Endodermal cell (in vitro differentiated cells): ENCODE measurements around the gene ENPP1. TPM values are rescaled to one million over a fixed set of nuclear protein-coding genes. Genes with fewer than 3 reads are reported as not detected.
"Not testable (repeated sequence)": the region's sequence is repeated elsewhere in the genome, so short reads cannot be mapped to it uniquely, and the experiment has no call there.

Source experiments
- DNase-seq: peaks from one replicate; pipeline ENCODE4 v3.0.0-alpha.2; 2017
- H3K27ac ChIP-seq: 2 replicates; pipeline ENCODE4 v1.5.1; 2013; ENCODE audit warnings: mild to moderate bottlenecking, low read depth, low read length, moderate library complexity
- H3K27me3 ChIP-seq: 2 replicates; pipeline ENCODE4 v1.6.1; 2013; ENCODE audit warnings: mild to moderate bottlenecking, low read length, moderate library complexity; ENCODE audit not compliant: insufficient read depth, control insufficient read depth, poor library complexity, severe bottlenecking
- H3K36me3 ChIP-seq: 2 replicates; pipeline ENCODE4 v1.7.0; 2013; ENCODE audit warnings: mild to moderate bottlenecking, low read length, moderate library complexity; ENCODE audit not compliant: control insufficient read depth, insufficient read depth
- H3K4me1 ChIP-seq: one replicate; pipeline ENCODE4 v1.7.0; 2013; ENCODE audit warnings: low read length; ENCODE audit not compliant: control insufficient read depth, insufficient read depth
- H3K4me3 ChIP-seq: 2 replicates; pipeline ENCODE4 v1.5.1; 2013; ENCODE audit warnings: mild to moderate bottlenecking, low read length, moderate library complexity
- H3K9ac ChIP-seq: 2 replicates; pipeline ENCODE4 v1.6.1; 2013; ENCODE audit warnings: mild to moderate bottlenecking, low read length, moderate library complexity; ENCODE audit not compliant: poor library complexity, severe bottlenecking; ENCODE audit errors: extremely low read depth
- H3K9me3 ChIP-seq: 2 replicates; pipeline ENCODE4 v1.6.1; 2013; ENCODE audit warnings: mild to moderate bottlenecking, low read length, moderate library complexity; ENCODE audit not compliant: control insufficient read depth
- H3K27ac Mint-ChIP-seq: 2 replicates; pipeline ENCODE4 v1.8.0; 2020; ENCODE audit warnings: mixed read lengths
- H3K27me3 Mint-ChIP-seq: 2 replicates; pipeline ENCODE4 v1.8.0; 2021; ENCODE audit warnings: mild to moderate bottlenecking, mixed read lengths; ENCODE audit not compliant: insufficient read depth
- H3K36me3 Mint-ChIP-seq: 2 replicates; pipeline ENCODE4 v1.8.0; 2020; ENCODE audit warnings: low read depth, mixed read lengths
- H3K4me1 Mint-ChIP-seq: 2 replicates; pipeline ENCODE4 v1.8.0; 2020; ENCODE audit warnings: mixed read lengths
- H3K4me3 Mint-ChIP-seq: 2 replicates; pipeline ENCODE4 v1.8.0; 2020; ENCODE audit warnings: mild to moderate bottlenecking, moderate library complexity, mixed read lengths
- H3K9me3 Mint-ChIP-seq: 2 replicates; pipeline ENCODE4 v1.8.0; 2020; ENCODE audit warnings: mild to moderate bottlenecking, mixed read lengths
- CTCF ChIP-seq: fragments of 200-600 bp; sonication (generic); conservative IDR thresholded peaks from 2 replicates; pipeline ENCODE4 v1.5.0; 2021; ENCODE audit warnings: antibody characterized with exemption, mild to moderate bottlenecking
- WGBS, 2 experiments: methylation state at CpG; one replicate each; pipeline versions ENCODE4 v1.1.5 to v1.1.7; 2013; ENCODE audit warnings: missing lambda C conversion rate in 2 of 2, mixed read lengths in 1 of 2; ENCODE audit not compliant: insufficient coverage in 1 of 2, insufficient read length in 1 of 2; 5-methylcytosine and 5-hydroxymethylcytosine counted together
- total RNA-seq, 2 donors: library from RNA; stranded (reverse); fragmentation: NEBNext Ultra II Directional in 1 of 2; extraction: Animal tissue kit (Norgen Biotek cat#: 25700) in 1 of 2; gene quantifications; 2 replicates in 1 of 2; 3 replicates in 1 of 2; pipeline ENCODE4 v1.2.1, GENCODE V29; 2021

ENPP1 gene
- total RNA-seq, 2 donors from 2014 or later, result 11.6 to 16.1 TPM

GRCh38 chr6:131911951-131912350, 104.1 kb downstream of the ENPP1 start:
- Mint-ChIP-seq H3K27me3 (no peaks in the 10 kb centered on the region), H3K4me1 (peaks cover 9% of the 10 kb centered on the region), H3K4me3 (no peak overlapping the region), H3K36me3 (peaks cover 35% of the 10 kb centered on the region), H3K9me3 (no peaks in the 10 kb centered on the region), H3K27ac (no peak overlapping the region)
- DNase-seq, result no peak
- Histone ChIP-seq H3K27me3 (no peaks in the 10 kb centered on the region), H3K9ac (no peak overlapping the region), H3K4me1 (no peaks in the 10 kb centered on the region), H3K9me3 (no peaks in the 10 kb centered on the region), H3K4me3 (no peak overlapping the region), H3K36me3 (no peaks in the 10 kb centered on the region), H3K27ac (no peak overlapping the region)
- WGBS, 2 experiments, result 85% methylated on average over 3 of the region's 3 CpGs; no CpG with 5 or more reads in 1 of the 2 experiments
- no peak for TF ChIP-seq CTCF

GRCh38 chr6:131914234-131914633, 106.4 kb downstream of the ENPP1 start:
- no peak overlapping the region for H3K4me3 ChIP-seq
- no peak for DNase-seq
- Mint-ChIP-seq H3K27me3 (no peaks in the 10 kb centered on the region), H3K36me3 (peaks cover 54% of the 10 kb centered on the region), H3K4me3 (no peak overlapping the region), H3K9me3 (peaks cover 9% of the 10 kb centered on the region), H3K4me1 (no peaks in the 10 kb centered on the region), H3K27ac (no peak overlapping the region)
- no peaks in the 10 kb centered on the region for H3K36me3 ChIP-seq
- WGBS, 2 experiments, result 92% methylated on average over 1 of the region's 1 CpG; no CpG with 5 or more reads in 1 of the 2 experiments
- no peaks in the 10 kb centered on the region for H3K4me1 ChIP-seq
- H3K9me3 ChIP-seq, result no peaks in the 10 kb centered on the region
- no peak for TF ChIP-seq CTCF
- H3K27me3 ChIP-seq, result no peaks in the 10 kb centered on the region
- H3K9ac ChIP-seq, result no peak overlapping the region
- no peak overlapping the region for H3K27ac ChIP-seq

GRCh38 chr6:131914967-131915751, 107.3 kb downstream of the ENPP1 start:
- peak; percentile 90 for TF ChIP-seq CTCF
- Mint-ChIP-seq H3K27ac (no peak overlapping the region), H3K36me3 (peaks cover 59% of the 10 kb centered on the region), H3K4me1 (no peaks in the 10 kb centered on the region), H3K9me3 (peaks cover 9% of the 10 kb centered on the region), H3K27me3 (no peaks in the 10 kb centered on the region), H3K4me3 (no peak overlapping the region)
- no peak overlapping the region for H3K4me3 ChIP-seq
- no peaks in the 10 kb centered on the region for H3K36me3 ChIP-seq
- H3K27me3 ChIP-seq, result no peaks in the 10 kb centered on the region
- no peak overlapping the region for H3K27ac ChIP-seq
- no peaks in the 10 kb centered on the region for H3K4me1 ChIP-seq
- peak; percentile 78 for DNase-seq
- 84 to 85% methylated on average over 9 to 10 of the region's 10 CpGs for WGBS, 2 experiments
- H3K9ac ChIP-seq, result no peak overlapping the region
- no peaks in the 10 kb centered on the region for H3K9me3 ChIP-seq

- not testable (repeated sequence) for H3K9me3 Mint-ChIP-seq, H3K27ac ChIP-seq, H3K27me3 Mint-ChIP-seq, H3K9ac ChIP-seq, H3K27ac Mint-ChIP-seq, H3K4me3 Mint-ChIP-seq, H3K4me1 Mint-ChIP-seq, H3K27me3 ChIP-seq, DNase-seq, H3K9me3 ChIP-seq, H3K4me1 ChIP-seq, H3K36me3 ChIP-seq, H3K4me3 ChIP-seq
- 92 to 100% methylated on average over 2 of the region's 2 CpGs for WGBS, 2 experiments
- H3K36me3 Mint-ChIP-seq, result peaks cover 59% of the 10 kb centered on the region
Measured at GRCh38 chr6:131916091-131916796, 108.4 kb downstream of the ENPP1 start.
